Endometrium (tissue), 2 donors: Measurements from ENCODE around the gene TRIM49.
"Not testable (repeated sequence)": the region's sequence is repeated elsewhere in the genome, so short reads cannot be mapped to it uniquely, and the experiment has no call there.

ENCODE experiments used
- FAIRE-seq: peaks from 2 replicates; lab custom pipeline; 2012; peaks lifted over from hg19 to GRCh38; lab: Jason Lieb, UNC
- donor health status: control.
- donor health status: control.

Gene TRIM49

GRCh38 chr11:89808475-89808874, at the start of gene TRIM49:
Gene TRIM49 (minus strand): TSS chr11:89808575. CDS start chr11:89804469, 4,106 bp downstream.
- not testable (repeated sequence) for FAIRE-seq

GRCh38 chr11:89826694-89827093, 18.3 kb upstream of the TRIM49 start:
- not testable (repeated sequence) for FAIRE-seq

GRCh38 chr11:89820008-89820407, 11.6 kb upstream of the TRIM49 start:
- FAIRE-seq: not testable (repeated sequence)

- FAIRE-seq: not testable (repeated sequence)
These were observed 5.2 kb upstream of the TRIM49 start for GRCh38 chr11:89813535-89813934.

- not testable (repeated sequence) for FAIRE-seq
These were observed 20.8 kb downstream of the TRIM49 start for GRCh38 chr11:89787506-89788063.

GRCh38 chr11:89785726-89786125, 22.6 kb downstream of the TRIM49 start:
- FAIRE-seq: not testable (repeated sequence)

GRCh38 chr11:89750822-89751221, 57.6 kb downstream of the TRIM49 start:
- not testable (repeated sequence) for FAIRE-seq
